ENCODE results near the gene GNAS. TPM values are rescaled to one million over a fixed set of nuclear protein-coding genes. Genes with fewer than 3 reads are reported as not detected.
"Not testable (repeated sequence)": the region's sequence is repeated elsewhere in the genome, so short reads cannot be mapped to it uniquely, and the experiment has no call there.

GNAS gene
- total RNA-seq, 1 donor from 2014 or later, result 746 TPM

- Histone ChIP-seq H3K4me3 (no peak overlapping the region), H3K27me3 (no peaks in the 10 kb centered on the region), H3K4me1 (no peaks in the 10 kb centered on the region), H3K9me3 (no peaks in the 10 kb centered on the region), H3K36me3 (no peaks in the 10 kb centered on the region), H3K27ac (no peak overlapping the region)
- DNase-seq (no peak), ATAC-seq (no peak)
- intact Hi-C loops (cut with DNase I), result no loop called here
- no peak for TF ChIP-seq CTCF (IDR thresholded peaks at IDR 0.05)
Measured at GRCh38 chr20:58817748-58818147, 34.8 kb upstream of the GNAS start.

- no peak for TF ChIP-seq CTCF (IDR thresholded peaks at IDR 0.05)
- intact Hi-C loops (cut with DNase I), result no loop called here
- no peaks in the 10 kb centered on the region for H3K9me3 ChIP-seq
- H3K4me3 ChIP-seq, result no peak overlapping the region
- H3K4me1 ChIP-seq, result no peaks in the 10 kb centered on the region
- no peaks in the 10 kb centered on the region for H3K36me3 ChIP-seq
- ATAC-seq (no peak), DNase-seq (no peak)
- H3K27ac ChIP-seq, result no peak overlapping the region
- no peaks in the 10 kb centered on the region for H3K27me3 ChIP-seq
Measured at GRCh38 chr20:58818586-58819285, 33.8 kb upstream of the GNAS start.

- H3K9me3 ChIP-seq, result no peaks in the 10 kb centered on the region
- TF ChIP-seq CTCF (IDR thresholded peaks at IDR 0.05), result no peak
- H3K4me3 ChIP-seq, result no peak overlapping the region
- no peaks in the 10 kb centered on the region for H3K36me3 ChIP-seq
- ATAC-seq (no peak), DNase-seq (no peak)
- no peak overlapping the region for H3K27ac ChIP-seq
- H3K4me1 ChIP-seq, result no peaks in the 10 kb centered on the region
- no peaks in the 10 kb centered on the region for H3K27me3 ChIP-seq
- intact Hi-C loops (cut with DNase I), result no loop called here
Measured at GRCh38 chr20:58819921-58820320, 32.6 kb upstream of the GNAS start.

- H3K27me3 ChIP-seq; H3K4me3 ChIP-seq; ATAC-seq; intact Hi-C loops (cut with DNase I); H3K27ac ChIP-seq; H3K36me3 ChIP-seq; H3K9me3 ChIP-seq; DNase-seq; H3K4me1 ChIP-seq: not testable (repeated sequence)
Measured at GRCh38 chr20:58820515-58820914, 32.0 kb upstream of the GNAS start.

GRCh38 chr20:58822149-58822548 lies 30.4 kb upstream of the GNAS start:
- peak; percentile 51 for ATAC-seq
- no peak for DNase-seq
- Histone ChIP-seq H3K36me3 (no peaks in the 10 kb centered on the region), H3K4me1 (no peaks in the 10 kb centered on the region), H3K4me3 (no peak overlapping the region), H3K27me3 (no peaks in the 10 kb centered on the region), H3K27ac (no peak overlapping the region), H3K9me3 (no peaks in the 10 kb centered on the region)
- intact Hi-C loops (cut with DNase I), result no loop called here
- TF ChIP-seq CTCF (IDR thresholded peaks at IDR 0.05), result no peak

GRCh38 chr20:58822748-58823730 lies 29.5 kb upstream of the GNAS start:
- H3K27me3 ChIP-seq, result no peaks in the 10 kb centered on the region
- no peak for TF ChIP-seq CTCF (IDR thresholded peaks at IDR 0.05)
- H3K36me3 ChIP-seq, result no peaks in the 10 kb centered on the region
- intact Hi-C loops (cut with DNase I), result no loop called here
- no peak for ATAC-seq
- no peaks in the 10 kb centered on the region for H3K4me1 ChIP-seq
- DNase-seq, result no peak
- H3K9me3 ChIP-seq, result no peaks in the 10 kb centered on the region
- H3K4me3 ChIP-seq, result no peak overlapping the region
- no peak overlapping the region for H3K27ac ChIP-seq
